ENCODE data around the gene XRCC5. TPM values are rescaled to one million over a fixed set of nuclear protein-coding genes. Genes with fewer than 3 reads are reported as not detected.

XRCC5 gene
- total RNA-seq, 1 donor from 2014 or later, result 360 TPM

DNA sequence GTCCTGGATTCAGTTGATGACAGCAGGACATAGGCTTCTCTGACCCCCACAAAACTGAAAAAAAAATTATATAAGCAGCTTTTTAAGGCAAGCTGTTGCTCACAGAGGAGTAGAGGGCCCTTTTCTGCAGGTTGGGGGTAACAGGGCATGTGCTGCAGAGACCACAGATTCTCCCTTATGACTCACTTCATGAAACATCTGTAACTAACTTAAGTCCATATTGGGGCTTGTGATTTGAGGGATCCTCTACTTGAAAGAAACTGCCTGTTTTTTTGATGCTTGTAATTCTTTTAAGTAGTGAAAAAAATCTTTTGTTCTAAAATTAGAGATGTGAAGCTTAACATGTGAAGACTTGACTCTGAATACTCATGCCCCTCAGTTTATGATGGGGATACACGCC lies 33.4 kb downstream of the XRCC5 start:
- no peak overlapping the region for H3K4me3 ChIP-seq (ENCODE audit: low read depth, low read length)
- no peak for DNase-seq (ENCODE audit: low read depth)
- no peak for TF ChIP-seq CTCF (conservative IDR thresholded peaks at IDR 0.05; ENCODE audit: low read depth, low read length)

DNA sequence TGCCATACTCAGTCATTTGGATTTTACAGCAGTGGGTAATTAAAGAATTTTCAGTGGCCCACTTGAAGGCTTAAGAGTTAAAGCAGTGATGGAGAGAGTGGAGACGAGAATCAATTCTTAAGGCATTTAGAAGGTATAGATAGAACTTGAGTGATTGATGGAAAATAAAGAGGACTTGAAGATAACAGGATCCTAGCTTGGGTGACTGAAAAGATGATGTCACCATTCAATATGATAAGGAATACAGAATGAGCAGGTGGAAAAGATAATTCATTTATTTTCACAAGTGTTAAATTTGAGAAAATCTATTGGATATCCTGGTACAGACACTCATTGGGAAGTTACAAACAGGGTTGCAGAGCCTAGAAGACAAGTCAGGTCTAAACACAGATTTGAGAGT lies 35.2 kb downstream of the XRCC5 start:
- H3K4me3 ChIP-seq (ENCODE audit: low read depth, low read length), result no peak overlapping the region
- DNase-seq (ENCODE audit: low read depth), result no peak
- TF ChIP-seq CTCF (conservative IDR thresholded peaks at IDR 0.05; ENCODE audit: low read depth, low read length), result no peak

GRCh38 chr2:216144857-216145256 lies 35.7 kb downstream of the XRCC5 start:
- no peak overlapping the region for H3K4me3 ChIP-seq (ENCODE audit: low read depth, low read length)
- no peak for TF ChIP-seq CTCF (conservative IDR thresholded peaks at IDR 0.05; ENCODE audit: low read depth, low read length)
- DNase-seq (ENCODE audit: low read depth), result no peak

- no peak overlapping the region for H3K4me3 ChIP-seq (ENCODE audit: low read depth, low read length)
- TF ChIP-seq CTCF (conservative IDR thresholded peaks at IDR 0.05; ENCODE audit: low read depth, low read length), result no peak
- no peak for DNase-seq (ENCODE audit: low read depth)
Measured at GRCh38 chr2:216146573-216146972, 37.4 kb downstream of the XRCC5 start.

GRCh38 chr2:216147172-216148131 lies 38.3 kb downstream of the XRCC5 start:
- H3K4me3 ChIP-seq (ENCODE audit: low read depth, low read length), result no peak overlapping the region
- no peak for DNase-seq (ENCODE audit: low read depth)
- no peak for TF ChIP-seq CTCF (conservative IDR thresholded peaks at IDR 0.05; ENCODE audit: low read depth, low read length)

DNA sequence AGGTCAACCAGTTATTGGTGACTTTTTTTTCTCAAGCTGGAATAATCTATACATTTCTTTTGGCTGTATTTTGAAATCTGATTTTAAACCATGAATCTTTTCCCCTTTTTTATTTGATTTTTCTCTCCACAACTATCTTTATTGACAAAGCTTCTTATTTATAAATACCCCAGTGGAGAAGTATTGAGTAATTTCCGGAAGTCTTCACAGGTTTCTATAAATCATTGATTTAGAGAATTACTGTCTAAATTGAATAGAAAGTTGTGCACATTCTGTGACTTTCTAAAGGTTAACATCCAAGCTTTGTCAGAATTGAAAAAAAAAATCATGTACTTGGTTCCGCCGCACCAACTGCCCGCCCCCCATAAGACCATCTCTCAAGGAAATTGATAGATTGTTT lies 39.8 kb downstream of the XRCC5 start:
- H3K4me3 ChIP-seq (ENCODE audit: low read depth, low read length), result no peak overlapping the region
- TF ChIP-seq CTCF (conservative IDR thresholded peaks at IDR 0.05; ENCODE audit: low read depth, low read length), result no peak
- DNase-seq (ENCODE audit: low read depth), result no peak

DNA sequence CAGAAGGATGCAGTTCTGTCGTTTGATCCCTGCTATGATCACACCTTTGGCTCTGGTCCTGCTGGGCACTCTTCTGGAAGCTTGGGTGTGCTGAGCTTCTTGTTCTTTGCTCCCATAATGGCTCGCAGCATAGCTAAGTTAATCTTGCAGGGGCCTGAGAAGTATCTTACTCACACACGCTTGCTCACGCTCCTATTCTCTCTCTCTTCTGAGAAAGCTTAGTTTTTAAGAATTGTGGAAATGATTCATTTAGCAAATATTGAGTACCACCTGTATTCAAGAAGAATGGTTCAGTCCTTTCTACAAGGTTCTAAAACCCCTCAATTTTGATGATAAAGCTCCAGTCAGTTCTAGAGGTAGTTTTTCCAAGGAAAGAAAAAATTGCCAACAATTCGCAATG lies 40.6 kb downstream of the XRCC5 start:
- no peak for DNase-seq (ENCODE audit: low read depth)
- H3K4me3 ChIP-seq (ENCODE audit: low read depth, low read length), result no peak overlapping the region
- no peak for TF ChIP-seq CTCF (conservative IDR thresholded peaks at IDR 0.05; ENCODE audit: low read depth, low read length)
